ENCODE data around the gene GCHFR. TPM values are rescaled to one million over a fixed set of nuclear protein-coding genes. Genes with fewer than 3 reads are reported as not detected.

GCHFR gene
- total and polyA plus RNA-seq, 2 of the 4 experiments (the other 2 are of a cell fraction), result 2.3 to 6.5 TPM

DNA sequence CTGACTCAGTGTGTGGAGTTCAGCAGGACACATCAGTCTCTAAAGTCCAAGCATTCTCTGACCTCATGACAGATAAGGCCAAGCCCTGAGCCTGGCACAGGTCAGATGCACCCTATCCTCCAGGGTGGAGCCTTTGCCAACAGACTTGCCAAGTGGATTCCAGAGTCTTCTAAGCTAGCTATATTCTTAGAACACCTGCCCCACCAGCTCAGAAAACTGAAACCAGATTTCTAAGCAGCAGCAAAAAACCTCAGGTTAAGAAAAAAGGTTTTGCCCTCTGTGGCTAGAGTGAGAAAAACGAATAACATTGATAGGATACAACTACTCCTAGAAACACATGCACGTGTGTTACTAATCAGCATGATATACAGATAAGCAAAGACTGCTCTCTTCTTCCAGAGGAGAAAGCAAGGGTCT lies 20.4 kb upstream of the GCHFR start:
- no TSS peak for BruUV-seq (replicated peaks)
- DNase-seq, result no peak
- CTCF ChIA-PET, result interaction anchor here (0.6 to 1.3 kb wide), 3 partner anchors 115 to 542 kb away, joined by 3 to 7 read pairs (median 3); no protein-coding TSS in a partner anchor
- no peak overlapping the region for H2BK5ac ChIP-seq (ENCODE audit: low read depth, low read length, poor library complexity, severe bottlenecking)
- H3K9ac ChIP-seq (ENCODE audit: low read depth, low read length), result no peak overlapping the region
- ATAC-seq (ENCODE audit: low read depth), result no peak
- H3K56ac ChIP-seq (ENCODE audit: extremely low read depth, insufficient read depth, low read length), result no peak overlapping the region
- no peak overlapping the region for H2AFZ ChIP-seq (replicated peaks; ENCODE audit: low read length, poor library complexity)
- H3K4ac ChIP-seq (ENCODE audit: low read depth, low read length), result no peak overlapping the region
- H3K36me3 ChIP-seq (ENCODE audit: control insufficient read depth, insufficient read depth, low read length), result peaks cover 25% of the 10 kb centered on the region
- H2BK120ac ChIP-seq (ENCODE audit: low read depth, low read length), result no peak overlapping the region
- no peaks in the 10 kb centered on the region for H3K9me3 ChIP-seq (ENCODE audit: control insufficient read depth, insufficient read depth, low read length)
- H2AK5ac ChIP-seq (ENCODE audit: low read depth, low read length), result no peak overlapping the region
- H3K79me1 ChIP-seq (ENCODE audit: low read depth in 1 of 2, low read length in 2 of 2), result peaks cover 4 to 21% of the 10 kb centered on the region in 2 experiments; a peak in 2 of 4 replicates
- peaks cover 3% of the 10 kb centered on the region; the same call in 1 of the 2 replicates for H3K4me1 ChIP-seq (ENCODE audit: control insufficient read depth, insufficient read depth, low read length)
- in situ Hi-C loops (cut with MboI; ENCODE audit: low sequenced_read_pairs) (no loop called here), intact Hi-C loops (cut with micrococcal nuclease) (no loop called here), dilution Hi-C loops (cut with HindIII; ENCODE audit: low sequenced_read_pairs, unreplicated experiment) (no loop called here)
- WGBS, 2 experiments (ENCODE audit: extremely low coverage in 2 of 2, insufficient read length in 1 of 2), result no CpG with 5 or more reads among the region's 2 CpGs
- H3K4me3 ChIP-seq (ENCODE audit: insufficient read depth, low read depth, low read length), result no peak overlapping the region
- H4K91ac ChIP-seq (ENCODE audit: insufficient read depth, low read depth, low read length), result no peak overlapping the region
- no peak overlapping the region for H4K8ac ChIP-seq (ENCODE audit: low read depth in 2 of 2, low read length in 2 of 2)
- no peak overlapping the region for H2BK15ac ChIP-seq (ENCODE audit: low read depth, low read length)
- H3K14ac ChIP-seq (replicated peaks; ENCODE audit: low read depth, low read length), result no peak overlapping the region
- peaks cover 5% of the 10 kb centered on the region; the same call in 1 of the 2 replicates for H4K20me1 ChIP-seq (ENCODE audit: insufficient read depth, low read length)
- no peak overlapping the region for H3K4me2 ChIP-seq (ENCODE audit: low read depth, low read length)
- H3K27ac ChIP-seq (ENCODE audit: insufficient read depth, low read length), result no peak overlapping the region
- TF ChIP-seq CEBPB (IDR thresholded peaks at IDR 0.05; ENCODE audit: low read depth, low read length) (no peak), NFE2L2 (IDR thresholded peaks at IDR 0.05; ENCODE audit: low read depth, low read length) (no peak), FOS (IDR thresholded peaks at IDR 0.05; ENCODE audit: low read depth, low read length) (no peak), MXI1 (IDR thresholded peaks at IDR 0.05; ENCODE audit: borderline replicate concordance, low read depth, low read length) (no peak), RCOR1 (IDR thresholded peaks at IDR 0.05; ENCODE audit: insufficient replicate concordance, low read length) (no peak), MAFK (IDR thresholded peaks at IDR 0.05; ENCODE audit: low read depth, low read length) (no peak), BHLHE40 (IDR thresholded peaks at IDR 0.05; ENCODE audit: low read depth, low read length) (no peak), RAD21 (IDR thresholded peaks at IDR 0.05; ENCODE audit: low read length) (no peak), MAZ (IDR thresholded peaks at IDR 0.05; ENCODE audit: borderline replicate concordance, low read depth, low read length) (no peak), CHD1 (IDR thresholded peaks at IDR 0.05; ENCODE audit: low read depth, low read length) (no peak), SMC3 (IDR thresholded peaks at IDR 0.05; ENCODE audit: low read depth, low read length) (no peak), POLR2A (IDR thresholded peaks at IDR 0.05; ENCODE audit: low read depth, low read length) (no peak), RFX5 (IDR thresholded peaks at IDR 0.05; ENCODE audit: low read depth, low read length) (no peak)
- TF ChIP-seq, protein P1, sequence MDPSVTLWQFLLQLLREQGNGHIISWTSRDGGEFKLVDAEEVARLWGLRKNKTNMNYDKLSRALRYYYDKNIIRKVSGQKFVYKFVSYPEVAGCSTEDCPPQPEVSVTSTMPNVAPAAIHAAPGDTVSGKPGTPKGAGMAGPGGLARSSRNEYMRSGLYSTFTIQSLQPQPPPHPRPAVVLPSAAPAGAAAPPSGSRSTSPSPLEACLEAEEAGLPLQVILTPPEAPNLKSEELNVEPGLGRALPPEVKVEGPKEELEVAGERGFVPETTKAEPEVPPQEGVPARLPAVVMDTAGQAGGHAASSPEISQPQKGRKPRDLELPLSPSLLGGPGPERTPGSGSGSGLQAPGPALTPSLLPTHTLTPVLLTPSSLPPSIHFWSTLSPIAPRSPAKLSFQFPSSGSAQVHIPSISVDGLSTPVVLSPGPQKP (IDR thresholded peaks at IDR 0.05; ENCODE audit: borderline replicate concordance, low read depth, low read length), result no peak
- TF ChIP-seq, protein P2, sequence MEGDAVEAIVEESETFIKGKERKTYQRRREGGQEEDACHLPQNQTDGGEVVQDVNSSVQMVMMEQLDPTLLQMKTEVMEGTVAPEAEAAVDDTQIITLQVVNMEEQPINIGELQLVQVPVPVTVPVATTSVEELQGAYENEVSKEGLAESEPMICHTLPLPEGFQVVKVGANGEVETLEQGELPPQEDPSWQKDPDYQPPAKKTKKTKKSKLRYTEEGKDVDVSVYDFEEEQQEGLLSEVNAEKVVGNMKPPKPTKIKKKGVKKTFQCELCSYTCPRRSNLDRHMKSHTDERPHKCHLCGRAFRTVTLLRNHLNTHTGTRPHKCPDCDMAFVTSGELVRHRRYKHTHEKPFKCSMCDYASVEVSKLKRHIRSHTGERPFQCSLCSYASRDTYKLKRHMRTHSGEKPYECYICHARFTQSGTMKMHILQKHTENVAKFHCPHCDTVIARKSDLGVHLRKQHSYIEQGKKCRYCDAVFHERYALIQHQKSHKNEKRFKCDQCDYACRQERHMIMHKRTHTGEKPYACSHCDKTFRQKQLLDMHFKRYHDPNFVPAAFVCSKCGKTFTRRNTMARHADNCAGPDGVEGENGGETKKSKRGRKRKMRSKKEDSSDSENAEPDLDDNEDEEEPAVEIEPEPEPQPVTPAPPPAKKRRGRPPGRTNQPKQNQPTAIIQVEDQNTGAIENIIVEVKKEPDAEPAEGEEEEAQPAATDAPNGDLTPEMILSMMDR (conservative IDR thresholded peaks at IDR 0.05; ENCODE audit: low read depth, low read length), result no peak
- TF ChIP-seq, protein P3, sequence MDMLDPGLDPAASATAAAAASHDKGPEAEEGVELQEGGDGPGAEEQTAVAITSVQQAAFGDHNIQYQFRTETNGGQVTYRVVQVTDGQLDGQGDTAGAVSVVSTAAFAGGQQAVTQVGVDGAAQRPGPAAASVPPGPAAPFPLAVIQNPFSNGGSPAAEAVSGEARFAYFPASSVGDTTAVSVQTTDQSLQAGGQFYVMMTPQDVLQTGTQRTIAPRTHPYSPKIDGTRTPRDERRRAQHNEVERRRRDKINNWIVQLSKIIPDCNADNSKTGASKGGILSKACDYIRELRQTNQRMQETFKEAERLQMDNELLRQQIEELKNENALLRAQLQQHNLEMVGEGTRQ (IDR thresholded peaks at IDR 0.05; ENCODE audit: low read depth, low read length), result no peak
- POLR2A ChIA-PET (ENCODE audit: unreplicated experiment), result interaction anchor here (0.7 kb wide), 1 partner anchor 14 kb away, joined by 14 read pairs; no protein-coding TSS in a partner anchor
- H4K5ac ChIP-seq (ENCODE audit: low read depth, low read length), result no peak overlapping the region
- no peak overlapping the region for H2BK20ac ChIP-seq (ENCODE audit: low read depth, low read length)
- no peak overlapping the region for H2AK9ac ChIP-seq (replicated peaks; ENCODE audit: low read depth, low read length, poor library complexity)
- H3K27me3 ChIP-seq (ENCODE audit: control insufficient read depth, insufficient read depth, low read length), result no peaks in the 10 kb centered on the region
- H3K18ac ChIP-seq (ENCODE audit: low read depth, low read length), result no peak overlapping the region
- H3K9me1 ChIP-seq (ENCODE audit: insufficient read depth, low read length), result no peaks in the 10 kb centered on the region
- H3K23ac ChIP-seq (ENCODE audit: low read depth, low read length), result no peak overlapping the region

All from IMR-90 (cell line).